Nephron progenitor cell (in vitro differentiated cells): ENCODE data around the gene LCNL1.
A peak's percentile ranks its signal among the peaks of the same experiment; 100 is the strongest.

Experiments used
- DNase-seq: peaks from one replicate; pipeline ENCODE4 v3.0.0; 2021
- H3K27ac Mint-ChIP-seq: 2 replicates; pipeline ENCODE4 v1.8.0; 2021; ENCODE audit warnings: mild to moderate bottlenecking, moderate library complexity, mixed read lengths
- H3K27me3 Mint-ChIP-seq: 2 replicates; pipeline ENCODE4 v1.8.0; 2021; ENCODE audit warnings: mild to moderate bottlenecking, low read depth, mixed read lengths; ENCODE audit not compliant: poor library complexity
- H3K36me3 Mint-ChIP-seq: 2 replicates; pipeline ENCODE4 v1.8.0; 2021; ENCODE audit warnings: low read depth, mixed read lengths
- H3K4me1 Mint-ChIP-seq: 2 replicates; pipeline ENCODE4 v1.8.0; 2021; ENCODE audit warnings: mixed read lengths
- H3K4me3 Mint-ChIP-seq: 2 replicates; pipeline ENCODE4 v1.8.0; 2021; ENCODE audit warnings: mild to moderate bottlenecking, moderate library complexity, mixed read lengths
- H3K9me3 Mint-ChIP-seq: 2 replicates; pipeline ENCODE4 v1.8.0; 2021; ENCODE audit warnings: mild to moderate bottlenecking, moderate library complexity, mixed read lengths
- CTCF ChIP-seq: fragments of 200-600 bp; sonication (generic); IDR thresholded peaks from 2 replicates; pipeline ENCODE4 v1.5.0; 2021; ENCODE audit warnings: antibody characterized with exemption

Gene LCNL1

GRCh38 chr9:136978865-136979544, 3.8 kb upstream of the LCNL1 start:
- Mint-ChIP-seq H3K4me3 (no peak overlapping the region), H3K36me3 (no peaks in the 10 kb centered on the region), H3K27ac (no peak overlapping the region), H3K9me3 (no peaks in the 10 kb centered on the region), H3K4me1 (peaks cover 13% of the 10 kb centered on the region), H3K27me3 (peaks cover 29% of the 10 kb centered on the region)
- TF ChIP-seq CTCF: no peak
- no peak for DNase-seq

GRCh38 chr9:136979769-136980587, 2.8 kb upstream of the LCNL1 start:
- no peak for TF ChIP-seq CTCF
- DNase-seq: no peak
- Mint-ChIP-seq H3K27me3 (peaks cover 24% of the 10 kb centered on the region), H3K36me3 (no peaks in the 10 kb centered on the region), H3K4me1 (peaks cover 15% of the 10 kb centered on the region), H3K9me3 (no peaks in the 10 kb centered on the region), H3K4me3 (no peak overlapping the region), H3K27ac (no peak overlapping the region)

- Mint-ChIP-seq H3K4me3 (no peak overlapping the region), H3K9me3 (no peaks in the 10 kb centered on the region), H3K27me3 (peaks cover 20% of the 10 kb centered on the region), H3K36me3 (no peaks in the 10 kb centered on the region), H3K4me1 (peaks cover 10% of the 10 kb centered on the region), H3K27ac (no peak overlapping the region)
- no peak for TF ChIP-seq CTCF
- DNase-seq: peak; percentile 3
Measured at GRCh38 chr9:136980669-136981478, 1.9 kb upstream of the LCNL1 start.

- peak; percentile 7 for DNase-seq
- H3K36me3 Mint-ChIP-seq: no peaks in the 10 kb centered on the region
- H3K9me3 Mint-ChIP-seq: no peaks in the 10 kb centered on the region
- no peak overlapping the region for H3K27ac Mint-ChIP-seq
- no peak for TF ChIP-seq CTCF
- no peak overlapping the region for H3K4me3 Mint-ChIP-seq
- H3K27me3 Mint-ChIP-seq: peaks cover 22% of the 10 kb centered on the region
- peaks cover 15% of the 10 kb centered on the region for H3K4me1 Mint-ChIP-seq
Measured at GRCh38 chr9:136981588-136982231, 1.1 kb upstream of the LCNL1 start.

GRCh38 chr9:136983167-136983566, 374 bp downstream of the LCNL1 start:
- H3K4me1 Mint-ChIP-seq: peaks cover 20% of the 10 kb centered on the region
- no peak for DNase-seq
- H3K36me3 Mint-ChIP-seq: no peaks in the 10 kb centered on the region
- no peak overlapping the region for H3K27ac Mint-ChIP-seq
- peaks cover 23% of the 10 kb centered on the region for H3K27me3 Mint-ChIP-seq
- H3K4me3 Mint-ChIP-seq: no peak overlapping the region
- no peaks in the 10 kb centered on the region for H3K9me3 Mint-ChIP-seq
- TF ChIP-seq CTCF: no peak
